Lung (tissue), 12 donors: ENCODE measurements around the gene PTK6. TPM values are rescaled to one million over a fixed set of nuclear protein-coding genes. Genes with fewer than 3 reads are reported as not detected.
"Not testable (repeated sequence)": the region's sequence is repeated elsewhere in the genome, so short reads cannot be mapped to it uniquely, and the experiment has no call there.

Experiments
- ATAC-seq: fragments of 200-7000 bp; cut with Tn5 transposase; one replicate; pipeline ENCODE4 v1.9.1; 2020; ENCODE audit warnings: moderate number of reproducible peaks; ENCODE audit not compliant: insufficient read depth, low FRiP score
- DNase-seq, 3 donors: peaks; one replicate each; pipeline ENCODE4 v3.0.0-alpha.2; 2013 to 2017
- H3K27ac ChIP-seq, 2 donors: one replicate each; pipeline ENCODE4 v1.5.1; 2013; ENCODE audit warnings: mild to moderate bottlenecking in 2 of 2, moderate library complexity in 2 of 2, control low read depth in 1 of 2, inconsistent platforms in 1 of 2, low read depth in 1 of 2, low read length in 1 of 2
- H3K27me3 ChIP-seq, 3 donors: one replicate each; pipeline ENCODE4 v1.5.1; 2013; ENCODE audit warnings: low read length in 2 of 3; ENCODE audit not compliant: control insufficient read depth in 3 of 3, insufficient read depth in 3 of 3
- H3K36me3 ChIP-seq, 4 donors: one replicate each; pipeline ENCODE4 v1.5.1; 2013; ENCODE audit warnings: low read length in 4 of 4, mild to moderate bottlenecking in 1 of 4, moderate library complexity in 1 of 4; ENCODE audit not compliant: control insufficient read depth in 4 of 4, insufficient read depth in 4 of 4
- H3K4me1 ChIP-seq, 5 donors: one replicate each; pipeline ENCODE4 v1.5.1; 2013; ENCODE audit warnings: low read length in 5 of 5, mild to moderate bottlenecking in 2 of 5, moderate library complexity in 1 of 5; ENCODE audit not compliant: control insufficient read depth in 5 of 5, insufficient read depth in 5 of 5
- H3K4me3 ChIP-seq: one replicate; pipeline ENCODE4 v1.5.1; 2013; ENCODE audit warnings: mild to moderate bottlenecking, control low read depth, moderate library complexity
- H3K9ac ChIP-seq, 2 donors: one replicate each; pipeline ENCODE4 v1.5.1; 2013; ENCODE audit warnings: low read length in 2 of 2, control low read depth in 1 of 2; ENCODE audit not compliant: insufficient read depth in 1 of 2
- H3K9me3 ChIP-seq, 4 donors: one replicate each; pipeline ENCODE4 v1.5.1; 2013; ENCODE audit warnings: low read length in 3 of 4, mild to moderate bottlenecking in 1 of 4, moderate library complexity in 1 of 4; ENCODE audit not compliant: control insufficient read depth in 4 of 4, insufficient read depth in 3 of 4
- CTCF ChIP-seq: IDR thresholded peaks from 2 replicates; pipeline ENCODE4 v1.5.1; 2012; ENCODE audit warnings: mild to moderate bottlenecking; ENCODE audit errors: control extremely low read depth, extremely low read depth
- WGBS, 2 donors: extraction: QIAGEN DNeasy Blood & Tissue Kit; methylation state at CpG; one replicate each; pipeline ENCODE4 v1.1.7; 2013; 5-methylcytosine and 5-hydroxymethylcytosine counted together
- polyA plus RNA-seq, 2 donors: library from polyadenylated mRNA; stranded (reverse); fragments of 200-250 nt; gene quantifications; one replicate each; pipeline ENCODE4 v1.2.1, GENCODE V29; 2013
- total RNA-seq, 2 donors: library from RNA; depleted of rRNA in 1 of 2; stranded (reverse); fragments of >200 nt in 1 of 2; gene quantifications; one replicate each; pipeline ENCODE4 v1.2.1, GENCODE V29; 2014 to 2021
- donor health status: control.
- donor health status: control.
- donor health status: Bipolar disorder and iron deficiency.
- donor health status: healthy.
- donor health status: DM: yes; HTN: yes; CAD: no.

Gene PTK6
- total and polyA plus RNA-seq, 4 donors, result 0.34 to 5.1 (median 3.7) TPM

GRCh38 chr20:63560856-63561609 is 23.9 kb upstream of the PTK6 start:
- DNase-seq, result no peak
- Histone ChIP-seq H3K27me3 (no peaks in the 10 kb centered on the region), H3K4me1 (no peaks in the 10 kb centered on the region), H3K9ac (no peak overlapping the region), H3K27ac (no peak overlapping the region), H3K4me3 (no peak overlapping the region), H3K36me3 (peaks cover 3 to 71% (median 6%) of the 10 kb centered on the region in 4 donors), H3K9me3 (peaks cover 0 to 8% (median 0%) of the 10 kb centered on the region in 4 donors)
- ATAC-seq, result no peak
- no peak for TF ChIP-seq CTCF
- WGBS, 2 donors, result 96% methylated on average over 26 of the region's 26 CpGs

- Histone ChIP-seq H3K9ac (no peak overlapping the region), H3K4me1 (no peaks in the 10 kb centered on the region), H3K27ac (no peak overlapping the region), H3K9me3 (peaks cover 0 to 4% (median 0%) of the 10 kb centered on the region in 4 donors), H3K36me3 (peaks cover 3 to 64% (median 6%) of the 10 kb centered on the region in 4 donors), H3K27me3 (no peaks in the 10 kb centered on the region), H3K4me3 (no peak overlapping the region)
- TF ChIP-seq CTCF, result no peak
- ATAC-seq (no peak), DNase-seq (no peak)
- WGBS, 2 donors, result 97% methylated on average over 16 of the region's 16 CpGs
These were observed 23.2 kb upstream of the PTK6 start for GRCh38 chr20:63560333-63560805.

- H3K27me3 ChIP-seq, H3K4me1 ChIP-seq, H3K9ac ChIP-seq, ATAC-seq, H3K4me3 ChIP-seq, H3K27ac ChIP-seq, H3K9me3 ChIP-seq, DNase-seq: not testable (repeated sequence)
- WGBS, 2 donors, result 97 to 98% methylated on average over 28 to 31 of the region's 31 CpGs
- peaks cover 3 to 58% (median 6%) of the 10 kb centered on the region in 4 donors for H3K36me3 ChIP-seq
These were observed 22.5 kb upstream of the PTK6 start for GRCh38 chr20:63559485-63560332.
